Endometrial microvascular endothelial cells (primary cell): ENCODE results near the gene WDR33. TPM values are rescaled to one million over a fixed set of nuclear protein-coding genes. Genes with fewer than 3 reads are reported as not detected.

Experiments
- in situ Hi-C: cut with HindIII; loops from 2 replicates; pipeline ENCODE4 v1.10.0; 2017; ENCODE audit warnings: low sequenced_read_pairs, low pct_unique_long_range_greater_than_20kb; ENCODE audit errors: inconsistent ontology term
- total RNA-seq: library from RNA; depleted of rRNA; stranded (reverse); fragments of >200 nt; gene quantifications from one replicate; pipeline ENCODE4 v1.2.3, GENCODE V29; 2015; ENCODE audit errors: inconsistent ontology term

The WDR33 gene
- total RNA-seq, 1 donor from 2014 or later, result 18.0 TPM

DNA sequence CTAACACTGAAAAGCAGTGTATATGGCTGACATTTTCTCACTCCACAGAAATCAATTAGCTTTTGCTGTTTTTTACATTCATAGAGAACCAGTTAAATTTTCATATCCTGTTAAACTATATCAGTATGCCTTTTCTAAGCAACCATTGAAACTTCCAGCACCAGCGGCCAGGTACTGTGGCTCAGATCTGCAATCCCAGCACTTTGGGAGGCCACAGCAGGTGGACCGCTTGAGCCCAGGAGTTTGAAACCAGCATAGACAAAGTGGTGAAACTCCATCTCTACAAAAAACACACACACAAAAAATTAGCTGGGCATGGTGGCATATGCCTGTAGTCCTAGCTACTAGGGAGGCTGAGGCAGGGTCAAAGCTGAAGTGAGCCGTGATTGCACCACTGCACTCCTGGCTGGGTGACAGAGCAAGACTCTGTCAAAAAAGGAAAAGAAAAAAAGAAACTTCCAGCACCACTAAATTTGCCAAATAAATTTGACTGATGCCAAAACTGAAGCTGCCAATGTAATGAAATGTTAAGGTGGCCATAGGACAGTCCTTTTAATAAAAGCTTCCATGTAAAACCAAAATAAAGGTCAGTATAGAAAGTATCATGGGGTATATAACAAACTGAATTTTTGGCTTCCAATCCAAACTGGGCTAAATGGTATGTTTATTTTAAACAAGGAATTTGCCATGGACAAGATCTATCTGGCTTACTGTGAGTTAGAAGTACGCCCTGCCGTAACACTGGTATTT is 106.2 kb downstream of the WDR33 start:
- in situ Hi-C loops, result no loop called here

DNA sequence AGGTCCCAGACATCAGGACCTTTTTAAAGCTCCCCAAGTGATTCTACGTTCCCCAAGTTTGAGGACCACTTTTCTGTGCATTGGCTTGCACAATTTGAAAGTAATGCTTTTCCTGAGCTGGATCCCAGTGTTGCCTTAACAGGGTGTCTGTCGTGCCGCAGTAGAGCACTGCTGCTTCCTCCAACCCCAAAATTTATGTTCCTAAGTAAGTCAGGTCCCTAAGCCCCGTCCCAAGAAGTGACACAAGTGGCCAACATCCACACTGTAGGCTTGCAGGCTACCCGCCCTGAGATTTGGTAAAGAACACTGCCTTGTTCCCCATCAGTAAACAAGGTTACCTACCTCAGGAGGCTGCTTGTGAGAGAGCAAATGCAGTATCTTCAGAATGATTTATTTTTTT is 107.7 kb downstream of the WDR33 start:
- in situ Hi-C loops, result no loop called here

DNA sequence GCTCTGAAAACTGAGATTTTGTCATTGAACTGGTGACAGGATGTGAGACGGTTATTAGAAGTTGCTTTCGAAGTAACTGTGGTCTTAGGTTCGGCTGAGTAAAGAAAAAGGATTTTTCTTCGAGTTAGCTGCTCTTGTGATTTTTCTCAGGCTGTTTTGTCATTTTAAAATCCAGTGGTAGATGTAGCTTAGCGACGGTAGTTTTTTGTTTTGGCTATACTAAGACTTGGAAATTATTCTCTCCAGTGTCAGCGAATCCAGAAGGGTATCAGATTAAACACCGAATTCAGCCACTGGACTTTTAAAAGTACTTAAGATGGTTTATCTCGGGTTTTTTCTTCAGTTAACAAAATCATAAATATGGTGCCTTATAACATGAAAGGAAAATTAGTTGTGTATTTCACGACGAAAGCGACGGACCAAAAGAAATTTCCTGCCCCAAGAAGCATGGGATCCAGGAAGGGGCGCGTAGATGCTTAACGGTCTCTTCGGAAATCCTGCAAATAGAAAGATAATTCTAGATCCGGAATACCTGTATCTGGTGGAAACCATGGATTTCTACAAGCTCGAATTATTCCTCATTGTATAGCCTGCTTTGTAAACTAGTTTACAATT is 108.5 kb downstream of the WDR33 start:
- in situ Hi-C loops, result no loop called here

DNA sequence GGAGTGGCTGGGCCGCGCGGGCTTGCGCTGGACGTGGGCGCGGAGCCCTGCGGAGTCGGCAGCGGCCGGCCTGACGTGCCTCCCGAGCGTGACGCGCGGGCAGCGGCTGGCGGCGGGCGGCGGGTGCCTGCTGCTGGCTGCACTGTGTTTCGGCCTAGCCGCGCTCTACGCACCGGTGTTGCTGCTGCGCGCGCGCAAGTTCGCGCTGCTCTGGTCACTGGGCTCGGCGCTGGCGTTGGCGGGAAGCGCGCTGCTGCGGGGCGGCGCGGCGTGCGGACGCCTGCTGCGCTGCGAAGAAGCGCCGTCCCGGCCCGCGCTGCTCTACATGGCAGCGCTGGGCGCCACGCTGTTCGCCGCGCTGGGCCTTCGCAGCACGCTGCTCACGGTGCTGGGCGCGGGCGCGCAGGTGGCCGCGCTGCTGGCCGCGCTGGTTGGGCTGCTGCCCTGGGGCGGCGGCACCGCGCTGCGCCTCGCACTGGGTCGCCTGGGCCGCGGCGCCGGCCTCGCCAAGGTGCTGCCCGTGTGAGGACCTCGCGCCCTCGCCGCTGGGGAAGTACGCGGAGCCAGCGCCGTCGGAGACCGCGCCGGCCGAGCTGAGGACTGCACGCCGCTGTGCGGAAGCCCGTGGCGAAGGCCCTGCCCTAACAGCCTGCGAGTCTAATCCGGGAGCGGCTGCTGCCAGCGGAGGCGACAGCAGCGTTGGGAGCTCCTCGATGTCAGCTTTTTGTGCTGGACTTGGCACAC is 109.1 kb downstream of the WDR33 start:
- in situ Hi-C loops, result no loop called here

DNA sequence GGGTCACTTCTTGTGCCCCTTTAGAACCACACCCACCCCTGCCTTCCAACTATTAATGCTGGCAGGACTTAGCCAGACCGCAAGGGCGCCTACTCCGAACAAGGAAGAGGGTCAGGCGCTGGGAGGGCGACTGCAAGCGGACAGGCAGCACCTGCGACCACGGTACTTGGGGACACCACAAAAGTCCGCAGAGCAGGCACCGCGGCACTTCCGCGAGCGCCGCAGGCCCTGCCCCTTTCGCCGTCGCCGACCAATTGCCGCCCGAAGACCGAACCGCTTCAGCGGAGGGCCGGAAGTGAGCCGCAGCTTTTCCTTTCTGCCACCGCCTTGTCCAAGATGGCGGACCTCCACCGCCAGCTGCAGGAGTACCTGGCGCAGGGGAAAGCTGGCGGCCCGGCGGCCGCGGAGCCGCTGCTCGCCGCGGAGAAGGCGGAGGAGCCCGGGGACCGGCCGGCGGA is 109.7 kb downstream of the WDR33 start, which contains the start of gene SFT2D3:
TSS of gene SFT2D3 (plus strand) at position 305 of the 458 bp plus-strand sequence. CDS start at position 337, 32 bp downstream.
- in situ Hi-C loops, result no loop called here

DNA sequence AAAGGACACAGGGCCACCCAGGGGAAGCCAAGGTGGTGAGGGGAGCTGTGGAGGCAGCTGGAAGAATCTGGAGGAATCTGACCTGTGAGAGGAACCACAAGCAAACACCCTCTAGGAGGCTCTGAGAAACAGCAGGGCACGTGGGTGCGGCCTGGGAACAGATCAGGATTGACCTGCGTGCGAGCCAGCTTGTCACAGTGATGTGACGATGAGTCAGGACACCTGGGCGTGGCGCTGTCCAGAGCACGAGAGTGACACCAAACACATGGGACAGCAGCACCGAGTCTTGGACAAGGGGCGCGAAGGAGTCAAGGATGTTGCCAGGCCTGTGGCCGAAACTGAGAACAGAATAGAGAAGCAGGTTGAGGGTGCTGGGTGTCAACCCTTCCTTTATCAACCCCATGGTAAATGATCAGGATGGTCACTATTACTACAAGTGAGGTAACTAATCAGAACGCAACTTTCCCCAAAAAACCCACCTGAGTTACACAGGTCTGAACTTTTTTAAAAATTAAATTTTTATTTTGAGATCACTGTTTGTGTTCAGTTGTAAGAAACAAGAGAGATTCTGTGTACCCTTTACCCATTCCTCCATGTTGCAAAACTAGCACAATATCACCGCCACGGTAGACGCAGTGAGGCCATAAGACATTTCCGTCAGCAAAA is 110.3 kb downstream of the WDR33 start:
- in situ Hi-C loops, result no loop called here

DNA sequence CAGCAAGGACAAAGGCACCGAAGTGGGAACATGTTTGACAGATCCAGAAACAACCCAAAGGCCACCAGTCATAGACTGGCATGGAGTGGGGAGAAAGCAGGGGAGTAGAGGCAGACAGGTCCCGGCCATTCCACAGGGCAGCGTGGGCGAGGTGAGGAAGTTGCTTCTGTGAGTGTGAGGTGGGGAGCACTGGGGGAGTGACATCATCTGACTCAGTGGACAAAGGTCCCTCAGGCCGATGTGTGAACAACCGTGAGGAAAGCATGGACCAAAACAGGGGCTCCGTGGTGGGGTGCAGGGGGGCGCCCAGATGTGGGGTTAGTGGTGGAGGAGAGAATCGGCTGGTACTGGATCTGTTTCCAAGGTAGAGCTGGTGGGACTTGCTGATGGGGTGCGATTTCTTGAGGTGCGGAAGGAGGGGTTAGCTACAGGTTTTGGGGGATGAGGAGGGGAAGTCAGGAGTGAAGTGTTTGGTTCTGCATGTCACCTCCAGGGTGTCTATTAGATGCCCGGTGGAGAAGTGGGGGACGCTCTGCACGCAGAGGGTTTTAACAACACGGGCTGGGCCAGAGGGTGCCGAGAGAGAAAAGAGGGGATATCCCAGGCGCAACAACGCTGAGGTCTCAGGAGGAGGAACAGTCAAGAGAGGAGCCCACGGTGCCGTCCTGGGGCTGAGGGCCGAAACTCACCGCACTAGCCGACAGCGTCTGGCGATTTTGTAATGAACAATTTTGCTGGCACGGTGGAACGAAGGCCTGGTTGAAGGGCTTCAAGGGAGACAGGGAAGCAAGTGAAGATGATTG is 112.2 kb downstream of the WDR33 start:
- in situ Hi-C loops, result no loop called here

DNA sequence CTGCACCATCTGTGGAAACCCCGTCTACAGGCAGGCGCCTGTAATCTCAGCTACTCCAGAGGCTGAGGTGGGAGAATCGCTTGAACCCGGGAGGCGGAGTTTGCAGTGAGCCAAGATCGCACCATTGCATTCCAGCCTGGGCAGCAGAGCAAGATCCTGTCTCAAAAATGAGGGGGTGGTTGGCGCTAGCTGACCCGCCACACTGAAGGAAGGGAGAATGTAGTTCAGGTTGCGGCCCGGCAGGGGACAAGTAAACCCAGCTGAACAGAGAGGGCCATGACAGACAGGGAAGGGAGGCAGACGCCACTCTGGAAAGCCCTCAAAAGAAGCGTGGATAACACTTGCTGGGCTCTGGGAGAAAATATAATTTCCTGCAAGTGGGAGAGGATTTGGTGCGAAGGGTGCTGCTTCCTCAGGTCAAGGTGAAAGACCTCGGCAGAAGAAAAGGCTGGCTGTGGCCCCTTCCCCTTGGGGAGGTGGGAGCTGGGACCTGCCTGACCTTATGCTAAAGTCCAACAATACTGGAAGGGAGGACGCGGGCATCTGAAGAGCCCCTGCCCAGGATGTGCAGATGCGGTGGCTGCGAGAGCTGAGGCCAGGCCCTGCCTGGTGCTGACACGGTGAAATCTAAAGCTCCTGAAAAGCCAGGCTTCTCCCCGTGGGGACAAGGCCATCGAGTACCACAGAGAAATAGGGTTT is 113.3 kb downstream of the WDR33 start:
- in situ Hi-C loops, result no loop called here

DNA sequence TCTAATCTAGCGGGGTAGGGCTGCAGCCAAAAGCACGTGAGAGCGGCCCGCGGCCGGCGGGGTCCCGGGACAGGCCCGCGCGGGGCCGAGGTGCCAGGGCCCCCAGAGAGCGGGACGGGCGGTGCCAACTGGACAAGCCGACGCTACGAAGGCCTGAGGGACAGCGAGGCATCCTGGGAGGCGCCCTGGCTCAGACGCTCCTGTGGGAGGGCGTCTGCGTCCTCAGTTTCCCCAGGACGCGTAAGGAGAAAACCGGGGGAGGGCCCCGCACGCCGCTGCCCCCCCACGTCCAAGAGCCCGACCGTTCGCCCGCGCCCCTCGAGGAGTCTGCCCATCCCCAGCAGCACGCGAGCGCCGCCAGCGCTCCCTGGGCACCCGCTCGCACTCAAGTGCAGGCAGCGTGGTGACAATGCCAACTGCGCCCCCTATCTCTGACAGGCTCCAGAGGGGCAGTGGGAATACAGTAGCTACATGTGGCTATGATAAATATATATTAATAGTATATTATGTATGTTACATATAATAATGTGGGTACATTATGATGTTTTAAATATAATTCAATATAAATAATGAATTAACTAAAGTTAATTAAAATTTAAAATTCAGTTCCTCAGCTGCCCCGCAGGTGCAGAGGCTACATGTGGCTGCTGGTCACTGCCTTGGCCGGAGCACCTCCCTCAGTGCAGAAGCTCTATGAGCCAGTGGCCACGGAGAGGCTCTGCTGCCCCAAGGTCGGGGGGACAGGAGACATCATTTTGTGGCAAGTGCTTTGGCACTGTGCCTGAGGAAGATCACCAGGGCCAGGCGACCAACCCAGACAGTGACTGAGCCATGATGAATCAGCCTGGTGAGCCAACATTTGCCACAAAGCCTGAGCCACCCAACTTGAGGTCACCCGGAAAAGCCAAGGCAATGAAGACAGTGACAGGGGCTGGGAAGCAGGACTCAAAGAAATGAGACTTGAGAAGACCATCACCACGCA is 115.2 kb downstream of the WDR33 start:
- in situ Hi-C loops, result no loop called here

DNA sequence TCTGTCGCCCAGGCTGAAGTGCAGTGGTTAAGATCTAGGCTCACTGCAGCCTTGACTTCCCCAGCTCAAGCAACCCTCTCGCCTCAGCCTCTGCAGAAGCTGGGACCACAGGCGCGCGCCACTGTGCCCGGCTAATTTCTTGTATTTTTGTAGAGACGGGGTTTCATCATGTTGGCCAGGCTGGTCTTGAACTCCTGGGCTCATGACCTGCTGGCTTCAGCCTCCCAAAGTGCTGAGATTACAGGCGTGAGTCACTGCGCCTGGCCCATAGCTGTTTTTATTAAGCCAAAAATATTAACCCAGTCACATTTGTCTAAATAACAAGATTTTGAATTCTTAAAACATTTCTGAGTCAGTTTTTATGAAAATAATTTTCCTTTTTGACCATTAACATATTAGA is 116.0 kb downstream of the WDR33 start:
- in situ Hi-C loops, result no loop called here

DNA sequence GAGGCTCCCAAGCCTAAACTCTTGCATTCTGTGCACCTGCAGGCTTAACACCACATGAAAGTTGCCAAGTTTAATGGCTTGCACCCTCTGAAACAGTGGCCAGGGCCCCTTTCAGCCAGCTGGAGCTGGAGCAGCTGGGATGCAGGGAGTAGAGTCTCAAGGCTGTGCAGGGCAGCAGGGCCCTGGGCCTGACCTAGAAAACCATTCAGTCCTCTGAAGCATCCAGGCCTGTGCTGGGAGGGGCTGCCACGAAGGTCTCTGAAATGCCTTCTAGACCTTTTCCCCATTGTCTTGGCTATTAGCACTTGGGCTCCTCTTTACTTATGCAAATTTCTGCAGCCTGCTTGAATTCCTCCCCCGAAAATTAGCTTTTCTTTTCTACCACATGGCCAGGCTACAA is 120.3 kb downstream of the WDR33 start:
- in situ Hi-C loops, result no loop called here

DNA sequence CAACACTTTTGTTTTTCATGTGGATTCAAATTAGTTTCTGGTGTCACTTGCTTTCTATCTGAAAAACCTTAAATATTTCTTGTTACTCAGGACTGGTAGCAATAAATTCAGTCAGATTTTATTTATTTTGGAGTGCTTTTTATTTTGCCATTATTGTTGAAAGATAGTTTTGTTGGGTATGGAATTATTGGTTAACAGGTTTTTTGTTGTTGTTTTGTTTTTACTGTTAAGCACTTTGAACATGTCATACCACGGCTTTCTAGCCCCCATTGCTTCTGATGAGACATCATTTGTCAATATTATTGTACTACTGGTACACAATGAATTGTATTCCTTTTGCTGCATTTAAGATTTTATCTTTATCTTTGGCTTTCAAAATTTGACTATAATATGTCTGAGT is 122.6 kb downstream of the WDR33 start:
- in situ Hi-C loops, result no loop called here

DNA sequence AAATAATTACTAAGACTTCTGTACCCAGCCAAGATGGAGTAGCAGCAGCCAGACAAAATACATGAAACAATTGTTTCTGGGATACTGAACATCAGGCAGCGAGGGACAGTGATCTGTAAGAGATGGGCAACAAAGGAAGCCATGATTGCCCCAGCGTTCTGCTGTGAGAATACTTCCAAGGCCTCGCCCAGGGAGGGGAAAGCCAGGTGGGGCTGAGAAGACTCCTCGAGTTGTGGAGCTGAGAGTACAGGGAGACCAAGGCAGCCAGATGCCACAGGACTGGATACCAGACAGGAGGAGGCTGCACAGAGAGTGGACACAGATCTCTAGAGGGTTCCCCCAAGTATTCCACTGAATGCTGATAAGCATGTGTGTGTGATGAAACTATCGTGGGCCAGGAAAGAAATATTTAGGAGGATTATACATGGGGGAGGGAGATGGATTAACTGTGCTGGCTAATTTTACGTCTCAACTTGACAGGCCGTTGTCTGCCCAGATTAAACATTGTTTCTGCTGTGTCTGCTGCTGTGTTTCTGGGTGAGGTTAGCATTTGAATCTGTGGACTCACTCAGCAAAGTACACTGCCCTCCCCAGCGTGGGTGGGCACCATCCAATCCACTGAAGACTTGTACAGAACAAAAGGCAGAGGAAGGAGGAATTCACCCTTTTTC is 125.4 kb downstream of the WDR33 start:
- in situ Hi-C loops, result no loop called here

DNA sequence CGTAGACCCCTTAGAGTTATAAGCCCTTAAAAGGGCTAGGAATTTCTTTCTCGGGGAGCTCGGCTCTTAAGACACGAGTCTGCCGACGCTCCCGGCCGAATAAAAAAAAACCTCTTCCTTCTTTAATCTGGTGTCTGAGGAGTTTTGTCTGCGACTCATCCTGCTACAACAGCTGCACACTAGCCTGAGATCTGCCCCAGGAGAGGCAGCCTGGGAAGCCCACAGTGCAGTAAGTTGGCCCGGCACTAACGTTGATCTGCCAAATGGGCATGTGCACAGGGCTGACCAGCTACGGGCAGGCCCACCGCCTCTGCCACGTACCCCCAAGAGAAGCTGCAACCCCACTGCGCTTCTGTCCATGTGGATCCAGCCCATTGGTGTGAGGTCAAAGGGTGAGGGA is 127.2 kb downstream of the WDR33 start:
- in situ Hi-C loops, result no loop called here

DNA sequence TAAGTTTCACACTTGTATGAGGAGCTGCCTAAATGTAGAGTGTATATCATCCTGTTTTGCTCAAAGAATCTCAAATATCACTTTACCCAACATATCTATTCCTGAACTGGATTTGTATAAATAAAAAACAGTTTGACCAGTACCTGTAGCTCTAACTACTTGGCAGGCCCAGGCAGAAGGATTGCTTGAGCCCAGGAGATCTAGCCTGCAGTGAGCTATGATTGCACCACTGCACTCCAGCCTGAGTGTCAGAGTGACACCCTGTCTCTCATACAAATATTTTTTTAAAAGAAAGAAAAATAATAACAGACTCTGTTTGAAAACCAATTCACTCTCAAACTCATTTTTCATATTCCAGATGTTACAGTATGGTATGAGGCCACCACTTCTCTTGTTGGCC is 127.9 kb downstream of the WDR33 start:
- in situ Hi-C loops, result no loop called here
